ENCODE measurements around the gene LILRA1.
"Not testable (repeated sequence)": the region's sequence is repeated elsewhere in the genome, so short reads cannot be mapped to it uniquely, and the experiment has no call there.

Gene LILRA1

GRCh38 chr19:54587026-54587425, 6.4 kb upstream of the LILRA1 start:
- Histone ChIP-seq H3K9me3 (ENCODE audit: insufficient read depth, low read depth, low read length) (peaks cover 34% of the 10 kb centered on the region), H3K79me1 (ENCODE audit: low read length) (no peaks in the 10 kb centered on the region), H3K27me3 (ENCODE audit: insufficient read depth, low read length) (no peaks in the 10 kb centered on the region), H4K8ac (ENCODE audit: low read depth, low read length) (no peak overlapping the region), H3K23ac (ENCODE audit: low read length) (no peak overlapping the region), H3K4me3 (ENCODE audit: low read depth, low read length) (no peak overlapping the region), H3K79me2 (ENCODE audit: control insufficient read depth, insufficient read depth, low read length, poor library complexity) (no peaks in the 10 kb centered on the region), H3K4me1 (ENCODE audit: control insufficient read depth in 1 of 2, insufficient read depth in 2 of 2, low read length in 2 of 2) (no peaks in the 10 kb centered on the region), H2AK5ac (ENCODE audit: low read length) (no peak overlapping the region), H2AFZ (ENCODE audit: insufficient read depth, low read length, poor library complexity) (no peak overlapping the region), H4K12ac (ENCODE audit: low read depth, low read length) (no peak overlapping the region), H2BK120ac (ENCODE audit: insufficient read depth, low read length, poor library complexity) (no peak overlapping the region), H3K9ac (ENCODE audit: low read length) (no peak overlapping the region), H3K36me3 (ENCODE audit: control insufficient read depth in 1 of 2, insufficient read depth in 2 of 2, low read length in 2 of 2) (no peaks in the 10 kb centered on the region), H3K27ac (ENCODE audit: low read depth, low read length) (no peak overlapping the region), H2BK12ac (ENCODE audit: low read length) (no peak overlapping the region), H3K18ac (ENCODE audit: low read length) (no peak overlapping the region), H3K4me2 (ENCODE audit: low read length) (no peak overlapping the region), H3K4ac (ENCODE audit: low read depth, low read length) (no peak overlapping the region), H4K91ac (ENCODE audit: low read depth, low read length) (no peak overlapping the region), H2BK5ac (ENCODE audit: low read depth, low read length, poor library complexity) (no peak overlapping the region), H3K14ac (ENCODE audit: low read length) (no peak overlapping the region)
- no peak for DNase-seq
- WGBS (ENCODE audit: extremely low coverage, insufficient coverage, insufficient read length), result no CpG with 5 or more reads among the region's 7 CpGs

DNA sequence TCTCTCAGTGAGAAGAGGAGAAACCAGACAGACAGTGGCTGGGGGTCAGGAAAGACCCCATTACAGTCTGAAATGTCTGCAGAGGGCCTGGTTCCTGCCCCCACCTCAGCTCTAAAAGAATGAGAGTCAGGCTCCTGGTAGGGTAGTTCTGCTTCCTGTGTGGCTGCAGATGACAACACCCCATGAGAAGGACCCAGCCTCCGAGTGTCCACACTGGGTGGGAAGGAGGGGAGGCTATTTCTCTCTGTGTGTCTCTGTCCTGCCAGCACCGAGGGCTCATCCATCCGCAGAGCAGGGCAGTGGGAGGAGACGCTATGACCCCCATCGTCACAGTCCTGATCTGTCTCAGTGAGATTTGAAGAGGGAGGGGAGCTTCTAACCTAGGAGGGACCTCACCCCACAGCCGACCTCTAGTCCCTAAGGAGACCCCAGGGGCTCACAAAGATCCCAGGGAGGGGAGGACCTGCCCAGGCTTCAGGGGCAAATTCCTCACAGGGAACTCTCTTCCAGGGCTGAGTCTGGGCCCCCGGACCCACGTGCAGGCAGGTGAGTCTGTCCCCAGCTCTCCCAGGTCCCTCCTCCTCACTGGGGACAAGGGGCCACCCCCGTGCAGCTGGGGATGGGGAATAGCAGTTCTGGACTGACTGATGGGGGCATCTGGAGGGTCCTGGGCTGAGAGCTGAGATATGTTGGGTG, 647 bp downstream of the LILRA1 start:
- not testable (repeated sequence) for H3K27ac ChIP-seq (ENCODE audit: low read depth, low read length); H3K79me2 ChIP-seq (ENCODE audit: control insufficient read depth, insufficient read depth, low read length, poor library complexity); H3K9ac ChIP-seq (ENCODE audit: low read length); H4K12ac ChIP-seq (ENCODE audit: low read depth, low read length); H3K14ac ChIP-seq (ENCODE audit: low read length); H3K23ac ChIP-seq (ENCODE audit: low read length); H3K4ac ChIP-seq (ENCODE audit: low read depth, low read length); H3K36me3 ChIP-seq (ENCODE audit: control insufficient read depth in 1 of 2, insufficient read depth in 2 of 2, low read length in 2 of 2); H2BK12ac ChIP-seq (ENCODE audit: low read length); H3K79me1 ChIP-seq (ENCODE audit: low read length); H2BK120ac ChIP-seq (ENCODE audit: insufficient read depth, low read length, poor library complexity); H4K8ac ChIP-seq (ENCODE audit: low read depth, low read length); H3K4me1 ChIP-seq (ENCODE audit: control insufficient read depth in 1 of 2, insufficient read depth in 2 of 2, low read length in 2 of 2); H3K4me2 ChIP-seq (ENCODE audit: low read length); H3K27me3 ChIP-seq (ENCODE audit: insufficient read depth, low read length); H2AK5ac ChIP-seq (ENCODE audit: low read length); H2AFZ ChIP-seq (ENCODE audit: insufficient read depth, low read length, poor library complexity); H3K18ac ChIP-seq (ENCODE audit: low read length); H3K4me3 ChIP-seq (ENCODE audit: low read depth, low read length); DNase-seq; H4K91ac ChIP-seq (ENCODE audit: low read depth, low read length); H2BK5ac ChIP-seq (ENCODE audit: low read depth, low read length, poor library complexity)
- no CpG with 5 or more reads among the region's 9 CpGs for WGBS (ENCODE audit: extremely low coverage, insufficient coverage, insufficient read length)
- peaks cover 62% of the 10 kb centered on the region for H3K9me3 ChIP-seq (ENCODE audit: insufficient read depth, low read depth, low read length)

DNA sequence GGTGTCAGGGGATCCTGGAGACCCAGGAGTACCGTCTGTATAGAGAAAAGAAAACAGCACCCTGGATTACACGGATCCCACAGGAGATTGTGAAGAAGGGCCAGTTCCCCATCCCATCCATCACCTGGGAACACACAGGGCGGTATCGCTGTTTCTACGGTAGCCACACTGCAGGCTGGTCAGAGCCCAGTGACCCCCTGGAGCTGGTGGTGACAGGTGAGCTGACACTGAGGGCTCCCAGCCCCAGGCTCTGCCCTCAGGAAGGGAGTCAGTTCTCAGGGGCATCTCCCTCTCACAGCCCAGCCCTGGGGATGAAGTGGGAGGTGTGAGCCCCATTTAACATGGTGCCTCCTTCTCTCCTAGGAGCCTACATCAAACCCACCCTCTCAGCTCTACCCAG, 1.3 kb downstream of the LILRA1 start:
- Histone ChIP-seq H3K27me3 (ENCODE audit: insufficient read depth, low read length) (no peaks in the 10 kb centered on the region), H4K12ac (ENCODE audit: low read depth, low read length) (no peak overlapping the region), H3K4me3 (ENCODE audit: low read depth, low read length) (no peak overlapping the region), H3K9ac (ENCODE audit: low read length) (no peak overlapping the region), H2AFZ (ENCODE audit: insufficient read depth, low read length, poor library complexity) (no peak overlapping the region), H3K36me3 (ENCODE audit: control insufficient read depth in 1 of 2, insufficient read depth in 2 of 2, low read length in 2 of 2) (no peaks in the 10 kb centered on the region), H3K4me1 (ENCODE audit: control insufficient read depth in 1 of 2, insufficient read depth in 2 of 2, low read length in 2 of 2) (no peaks in the 10 kb centered on the region), H4K91ac (ENCODE audit: low read depth, low read length) (no peak overlapping the region), H4K8ac (ENCODE audit: low read depth, low read length) (no peak overlapping the region), H3K9me3 (ENCODE audit: insufficient read depth, low read depth, low read length) (peaks cover 62% of the 10 kb centered on the region), H3K79me2 (ENCODE audit: control insufficient read depth, insufficient read depth, low read length, poor library complexity) (no peaks in the 10 kb centered on the region), H2BK5ac (ENCODE audit: low read depth, low read length, poor library complexity) (no peak overlapping the region), H2BK12ac (ENCODE audit: low read length) (no peak overlapping the region), H3K14ac (ENCODE audit: low read length) (no peak overlapping the region), H3K4me2 (ENCODE audit: low read length) (no peak overlapping the region), H2AK5ac (ENCODE audit: low read length) (no peak overlapping the region), H3K79me1 (ENCODE audit: low read length) (no peaks in the 10 kb centered on the region), H3K23ac (ENCODE audit: low read length) (no peak overlapping the region), H3K18ac (ENCODE audit: low read length) (no peak overlapping the region), H2BK120ac (ENCODE audit: insufficient read depth, low read length, poor library complexity) (no peak overlapping the region), H3K4ac (ENCODE audit: low read depth, low read length) (no peak overlapping the region), H3K27ac (ENCODE audit: low read depth, low read length) (no peak overlapping the region)
- no CpG with 5 or more reads among the region's 5 CpGs for WGBS (ENCODE audit: extremely low coverage, insufficient coverage, insufficient read length)
- no peak for DNase-seq

DNA sequence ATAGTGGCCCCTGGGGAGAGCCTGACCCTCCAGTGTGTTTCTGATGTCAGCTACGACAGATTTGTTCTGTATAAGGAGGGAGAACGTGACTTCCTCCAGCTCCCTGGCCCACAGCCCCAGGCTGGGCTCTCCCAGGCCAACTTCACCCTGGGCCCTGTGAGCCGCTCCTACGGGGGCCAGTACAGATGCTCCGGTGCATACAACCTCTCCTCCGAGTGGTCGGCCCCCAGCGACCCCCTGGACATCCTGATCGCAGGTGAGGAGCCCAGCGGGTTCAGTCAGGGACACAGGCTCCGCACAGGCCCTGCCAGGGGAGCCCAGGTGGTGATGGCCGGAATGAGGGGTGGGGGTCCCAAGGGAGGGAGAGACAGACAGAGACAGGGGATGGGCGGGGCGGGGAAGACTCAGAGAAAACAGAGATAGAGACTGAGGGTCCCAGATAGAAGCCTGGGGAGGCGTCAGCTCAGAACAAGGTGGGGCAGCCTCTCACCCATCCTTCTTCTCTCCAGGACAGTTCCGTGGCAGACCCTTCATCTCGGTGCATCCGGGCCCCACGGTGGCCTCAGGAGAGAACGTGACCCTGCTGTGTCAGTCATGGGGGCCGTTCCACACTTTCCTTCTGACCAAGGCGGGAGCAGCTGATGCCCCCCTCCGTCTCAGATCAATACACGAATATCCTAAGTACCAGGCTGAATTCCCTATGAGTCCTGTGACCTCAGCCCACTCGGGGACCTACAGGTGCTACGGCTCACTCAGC, 2.4 kb downstream of the LILRA1 start:
- not testable (repeated sequence) for H3K27me3 ChIP-seq (ENCODE audit: insufficient read depth, low read length); H4K12ac ChIP-seq (ENCODE audit: low read depth, low read length); H2AK5ac ChIP-seq (ENCODE audit: low read length); H2BK5ac ChIP-seq (ENCODE audit: low read depth, low read length, poor library complexity); H2AFZ ChIP-seq (ENCODE audit: insufficient read depth, low read length, poor library complexity); H3K18ac ChIP-seq (ENCODE audit: low read length); H2BK12ac ChIP-seq (ENCODE audit: low read length); H4K91ac ChIP-seq (ENCODE audit: low read depth, low read length); H3K79me2 ChIP-seq (ENCODE audit: control insufficient read depth, insufficient read depth, low read length, poor library complexity); H3K27ac ChIP-seq (ENCODE audit: low read depth, low read length); DNase-seq; H3K4me1 ChIP-seq (ENCODE audit: control insufficient read depth in 1 of 2, insufficient read depth in 2 of 2, low read length in 2 of 2); H3K79me1 ChIP-seq (ENCODE audit: low read length); H3K14ac ChIP-seq (ENCODE audit: low read length); H2BK120ac ChIP-seq (ENCODE audit: insufficient read depth, low read length, poor library complexity); H3K23ac ChIP-seq (ENCODE audit: low read length); H3K4me3 ChIP-seq (ENCODE audit: low read depth, low read length); H3K4ac ChIP-seq (ENCODE audit: low read depth, low read length); H3K36me3 ChIP-seq (ENCODE audit: control insufficient read depth in 1 of 2, insufficient read depth in 2 of 2, low read length in 2 of 2); H3K9ac ChIP-seq (ENCODE audit: low read length); H3K4me2 ChIP-seq (ENCODE audit: low read length); H4K8ac ChIP-seq (ENCODE audit: low read depth, low read length)
- peaks cover 68% of the 10 kb centered on the region for H3K9me3 ChIP-seq (ENCODE audit: insufficient read depth, low read depth, low read length)
- no CpG with 5 or more reads among the region's 26 CpGs for WGBS (ENCODE audit: extremely low coverage, insufficient coverage, insufficient read length)

Data from trophoblast cell (in vitro differentiated cells and primary cell).